Neural progenitor cell (in vitro differentiated cells): Measurements from ENCODE around the gene PTPRN2. TPM values are rescaled to one million over a fixed set of nuclear protein-coding genes. Genes with fewer than 3 reads are reported as not detected.

Source experiments
- DNase-seq: peaks from one replicate; pipeline ENCODE4 v3.0.0-alpha.2; 2016; ENCODE audit warnings: low spot score
- H2AFZ ChIP-seq: fragments of 200-600 bp; sonication (generic); replicated peaks from 2 replicates; pipeline ENCODE4 v1.6.1; 2016; ENCODE audit warnings: antibody characterized with exemption
- H3F3A ChIP-seq: fragments of 200-600 bp; sonication (generic); 2 replicates; pipeline ENCODE4 v1.6.1; 2016; ENCODE audit warnings: antibody characterized with exemption, low read depth
- H3K27ac ChIP-seq: fragments of 200-600 bp; sonication (generic); 2 replicates; pipeline ENCODE4 v1.5.1; 2016; ENCODE audit warnings: mild to moderate bottlenecking
- H3K27me3 ChIP-seq: fragments of 200-600 bp; sonication (generic); 2 replicates; pipeline ENCODE4 v1.6.1; 2016; ENCODE audit warnings: mild to moderate bottlenecking, moderate library complexity
- H3K36me3 ChIP-seq: fragments of 200-600 bp; sonication (generic); 2 replicates; pipeline ENCODE4 v1.5.1; 2016
- H3K4me1 ChIP-seq: fragments of 200-600 bp; sonication (generic); 2 replicates; pipeline ENCODE4 v1.6.1; 2016; ENCODE audit warnings: mixed run types
- H3K4me2 ChIP-seq: fragments of 200-600 bp; sonication (generic); 2 replicates; pipeline ENCODE4 v1.6.1; 2016
- H3K4me3 ChIP-seq: fragments of 200-600 bp; sonication (generic); 2 replicates; pipeline ENCODE4 v1.5.1; 2016
- H3K79me2 ChIP-seq: fragments of 200-600 bp; sonication (generic); 2 replicates; pipeline ENCODE4 v1.6.1; 2016; ENCODE audit warnings: low read depth
- H3K9ac ChIP-seq: fragments of 200-600 bp; sonication (generic); 2 replicates; pipeline ENCODE4 v1.6.1; 2016
- H3K9me3 ChIP-seq: fragments of 200-600 bp; sonication (generic); 2 replicates; pipeline ENCODE4 v1.5.1; 2016; ENCODE audit warnings: low read depth
- H4K20me1 ChIP-seq: fragments of 200-600 bp; sonication (generic); 2 replicates; pipeline ENCODE4 v1.6.1; 2016; ENCODE audit warnings: low read depth
- H3K27ac Mint-ChIP-seq: 3 replicates; pipeline ENCODE4 v1.8.0; 2021; ENCODE audit warnings: mixed read lengths
- H3K27me3 Mint-ChIP-seq: 2 replicates; pipeline ENCODE4 v1.8.0; 2022; ENCODE audit warnings: low read depth, mild to moderate bottlenecking, inconsistent platforms, moderate library complexity, mixed read lengths; ENCODE audit not compliant: insufficient read depth
- H3K36me3 Mint-ChIP-seq: 3 replicates; pipeline ENCODE4 v1.8.0; 2021; ENCODE audit warnings: mixed read lengths
- H3K4me1 Mint-ChIP-seq: 3 replicates; pipeline ENCODE4 v1.8.0; 2021; ENCODE audit warnings: mixed read lengths
- H3K4me3 Mint-ChIP-seq: 3 replicates; pipeline ENCODE4 v1.8.0; 2021; ENCODE audit warnings: mild to moderate bottlenecking, moderate library complexity, mixed read lengths
- H3K9me3 Mint-ChIP-seq: 3 replicates; pipeline ENCODE4 v1.8.0; 2020; ENCODE audit warnings: mixed read lengths
- EZH2 ChIP-seq: fragments of 200-600 bp; sonication (generic); IDR thresholded peaks from 2 replicates; pipeline ENCODE4 v1.6.1; 2017; ENCODE audit warnings: antibody characterized with exemption, mild to moderate bottlenecking, moderate library complexity
- EZH2phosphoT487 ChIP-seq: fragments of 200-600 bp; sonication (generic); IDR thresholded peaks from 2 replicates; pipeline ENCODE4 v1.6.1; 2017; ENCODE audit warnings: antibody characterized with exemption
- total RNA-seq: library from RNA; depleted of rRNA; stranded (reverse); fragments of >200 nt; gene quantifications from 2 replicates; pipeline ENCODE4 v1.2.3, GENCODE V29; 2015; ENCODE audit warnings: low replicate concordance
- TF ChIP-seq, protein P1 (sequence below): fragments of 200-600 bp; sonication (generic); IDR thresholded peaks from 2 replicates; pipeline ENCODE4 v1.5.1; 2017; ENCODE audit warnings: antibody characterized with exemption, mild to moderate bottlenecking

PTPRN2 gene
- total RNA-seq, 1 donor from 2014 or later: 3.0 TPM

GRCh38 chr7:157676001-157676400, 911.6 kb downstream of the PTPRN2 start:
- H3K4me1 ChIP-seq: peaks cover 50% of the 10 kb centered on the region
- H4K20me1 ChIP-seq: peaks cover 55% of the 10 kb centered on the region
- H3F3A ChIP-seq: peaks cover 15% of the 10 kb centered on the region
- no peak overlapping the region for H3K4me3 ChIP-seq
- no peak overlapping the region for H2AFZ ChIP-seq
- H3K9ac ChIP-seq: no peak overlapping the region
- H3K36me3 ChIP-seq: no peaks in the 10 kb centered on the region
- H3K27ac ChIP-seq: no peak overlapping the region
- no peak for DNase-seq
- H3K79me2 ChIP-seq: peaks cover 11% of the 10 kb centered on the region
- TF ChIP-seq EZH2 (no peak), EZH2phosphoT487 (no peak)
- TF ChIP-seq, protein P1, sequence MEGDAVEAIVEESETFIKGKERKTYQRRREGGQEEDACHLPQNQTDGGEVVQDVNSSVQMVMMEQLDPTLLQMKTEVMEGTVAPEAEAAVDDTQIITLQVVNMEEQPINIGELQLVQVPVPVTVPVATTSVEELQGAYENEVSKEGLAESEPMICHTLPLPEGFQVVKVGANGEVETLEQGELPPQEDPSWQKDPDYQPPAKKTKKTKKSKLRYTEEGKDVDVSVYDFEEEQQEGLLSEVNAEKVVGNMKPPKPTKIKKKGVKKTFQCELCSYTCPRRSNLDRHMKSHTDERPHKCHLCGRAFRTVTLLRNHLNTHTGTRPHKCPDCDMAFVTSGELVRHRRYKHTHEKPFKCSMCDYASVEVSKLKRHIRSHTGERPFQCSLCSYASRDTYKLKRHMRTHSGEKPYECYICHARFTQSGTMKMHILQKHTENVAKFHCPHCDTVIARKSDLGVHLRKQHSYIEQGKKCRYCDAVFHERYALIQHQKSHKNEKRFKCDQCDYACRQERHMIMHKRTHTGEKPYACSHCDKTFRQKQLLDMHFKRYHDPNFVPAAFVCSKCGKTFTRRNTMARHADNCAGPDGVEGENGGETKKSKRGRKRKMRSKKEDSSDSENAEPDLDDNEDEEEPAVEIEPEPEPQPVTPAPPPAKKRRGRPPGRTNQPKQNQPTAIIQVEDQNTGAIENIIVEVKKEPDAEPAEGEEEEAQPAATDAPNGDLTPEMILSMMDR: no peak
- Mint-ChIP-seq H3K36me3 (peaks cover 38% of the 10 kb centered on the region), H3K9me3 (no peaks in the 10 kb centered on the region), H3K27me3 (peaks cover 7% of the 10 kb centered on the region), H3K4me1 (peaks cover 93% of the 10 kb centered on the region), H3K4me3 (peak overlapping the region; percentile 20), H3K27ac (peak overlapping the region; percentile 58)
- no peaks in the 10 kb centered on the region for H3K9me3 ChIP-seq
- no peak overlapping the region for H3K4me2 ChIP-seq
- H3K27me3 ChIP-seq: peaks cover 78% of the 10 kb centered on the region

GRCh38 chr7:157675427-157675927, 912.1 kb downstream of the PTPRN2 start:
- H3K4me2 ChIP-seq: no peak overlapping the region
- H3K4me3 ChIP-seq: no peak overlapping the region
- TF ChIP-seq EZH2phosphoT487: no peak
- TF ChIP-seq EZH2: no peak
- TF ChIP-seq, protein P1: no peak
- Mint-ChIP-seq H3K4me1 (peaks cover 93% of the 10 kb centered on the region), H3K36me3 (peaks cover 35% of the 10 kb centered on the region), H3K27me3 (peaks cover 7% of the 10 kb centered on the region), H3K9me3 (no peaks in the 10 kb centered on the region), H3K4me3 (peak overlapping the region; percentile 46), H3K27ac (no peak overlapping the region)
- no peak overlapping the region for H2AFZ ChIP-seq
- H3K36me3 ChIP-seq: no peaks in the 10 kb centered on the region
- no peak for DNase-seq
- H3K79me2 ChIP-seq: peaks cover 11% of the 10 kb centered on the region
- H3K9me3 ChIP-seq: no peaks in the 10 kb centered on the region
- H3K4me1 ChIP-seq: peaks cover 50% of the 10 kb centered on the region
- no peak overlapping the region for H3K27ac ChIP-seq
- peaks cover 17% of the 10 kb centered on the region for H3F3A ChIP-seq
- H4K20me1 ChIP-seq: peaks cover 50% of the 10 kb centered on the region
- H3K27me3 ChIP-seq: peaks cover 76% of the 10 kb centered on the region
- no peak overlapping the region for H3K9ac ChIP-seq

- H3K36me3 ChIP-seq: no peaks in the 10 kb centered on the region
- no peak overlapping the region for H3K27ac ChIP-seq
- peaks cover 50% of the 10 kb centered on the region for H3K4me1 ChIP-seq
- TF ChIP-seq EZH2phosphoT487 (no peak), EZH2 (no peak)
- TF ChIP-seq, protein P1: no peak
- peaks cover 19% of the 10 kb centered on the region for H3F3A ChIP-seq
- no peaks in the 10 kb centered on the region for H3K9me3 ChIP-seq
- no peak overlapping the region for H3K4me2 ChIP-seq
- peaks cover 44% of the 10 kb centered on the region for H4K20me1 ChIP-seq
- no peak overlapping the region for H3K4me3 ChIP-seq
- H3K9ac ChIP-seq: no peak overlapping the region
- peaks cover 76% of the 10 kb centered on the region for H3K27me3 ChIP-seq
- Mint-ChIP-seq H3K27me3 (peaks cover 7% of the 10 kb centered on the region), H3K4me1 (peaks cover 92% of the 10 kb centered on the region), H3K4me3 (no peak overlapping the region), H3K36me3 (peaks cover 29% of the 10 kb centered on the region), H3K9me3 (no peaks in the 10 kb centered on the region), H3K27ac (no peak overlapping the region)
- H2AFZ ChIP-seq: no peak overlapping the region
- H3K79me2 ChIP-seq: peaks cover 6% of the 10 kb centered on the region
- no peak for DNase-seq
These were observed 912.8 kb downstream of the PTPRN2 start for GRCh38 chr7:157674715-157675426.
